ENCODE data around the gene LAMTOR1. TPM values are rescaled to one million over a fixed set of nuclear protein-coding genes. Genes with fewer than 3 reads are reported as not detected.

Gene LAMTOR1
- total RNA-seq, 1 experiment from 2014 or later: 96.3 TPM

DNA sequence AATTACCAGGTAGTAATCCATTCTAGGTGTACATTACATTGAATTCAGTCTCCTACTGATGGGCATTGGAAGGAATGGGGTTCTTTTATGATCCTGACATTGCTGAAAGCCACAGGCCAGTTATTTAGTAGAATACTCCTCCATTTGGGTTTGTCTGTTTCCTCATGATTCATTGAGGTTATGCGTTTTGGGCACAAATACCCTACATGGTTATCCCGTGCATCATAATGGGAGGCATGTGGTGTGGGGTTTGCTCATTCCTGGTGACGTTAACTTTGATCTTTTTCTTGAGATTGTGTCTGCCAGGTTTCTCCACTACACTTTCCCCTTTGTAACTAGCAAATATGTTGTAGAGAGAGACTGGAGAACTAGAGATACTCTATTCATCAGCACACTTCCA lies 38.0 kb upstream of the LAMTOR1 start:
- H3K4me1 Mint-ChIP-seq: peaks cover 3 to 5% of the 10 kb centered on the region in 2 experiments; a peak in 3 of 4 replicates
- Histone ChIP-seq H2BK20ac (ENCODE audit: low read depth, low read length, poor library complexity, severe bottlenecking) (no peak overlapping the region), H3K14ac (ENCODE audit: insufficient read depth, low read length) (no peak overlapping the region), H2BK15ac (ENCODE audit: low read depth, low read length) (no peak overlapping the region), H4K91ac (ENCODE audit: insufficient read length, low read depth, low read length) (no peak overlapping the region), H3K4me1 (ENCODE audit: insufficient read depth, low read length) (no peaks in the 10 kb centered on the region; the same call in none of the 2 replicates), H2BK120ac (ENCODE audit: low read depth, low read length, poor library complexity, severe bottlenecking) (no peak overlapping the region), H2AK5ac (ENCODE audit: insufficient read length, low read length) (no peak overlapping the region), H4K8ac (replicated peaks; ENCODE audit: insufficient read length, low read depth, low read length) (no peak overlapping the region), H3K79me2 (ENCODE audit: insufficient read depth, low read length) (no peaks in the 10 kb centered on the region), H3K18ac (ENCODE audit: insufficient read length, low read depth, low read length) (no peak overlapping the region), H3K9me3 (ENCODE audit: control insufficient read depth, low read depth, low read length) (no peaks in the 10 kb centered on the region), H2AFZ (ENCODE audit: low read length) (no peak overlapping the region), H3K23ac (ENCODE audit: insufficient read length, low read depth, low read length) (no peak overlapping the region), H3K56ac (ENCODE audit: insufficient read length, low read depth, low read length) (no peak overlapping the region), H4K5ac (ENCODE audit: insufficient read length, low read depth, low read length) (no peak overlapping the region), H3K79me1 (ENCODE audit: insufficient read depth, low read depth, low read length, poor library complexity, severe bottlenecking) (no peaks in the 10 kb centered on the region), H2BK12ac (ENCODE audit: insufficient read length, low read depth, low read length) (no peak overlapping the region), H3K4ac (ENCODE audit: low read depth, low read length) (no peak overlapping the region), H3K27ac (ENCODE audit: insufficient read length, low read depth, low read length) (no peak overlapping the region), H3K9ac (ENCODE audit: extremely low read depth, insufficient read length, low read length) (no peak overlapping the region), H4K20me1 (ENCODE audit: control insufficient read depth, insufficient read depth, insufficient read length) (no peaks in the 10 kb centered on the region), H3K23me2 (ENCODE audit: insufficient read length, low read depth, low read length, poor library complexity, severe bottlenecking) (no peaks in the 10 kb centered on the region), H3K27me3 (ENCODE audit: insufficient read depth, low read length) (no peaks in the 10 kb centered on the region), H3T11ph (ENCODE audit: low read length) (no peak overlapping the region), H2BK5ac (ENCODE audit: insufficient read length, low read length) (no peak overlapping the region), H3K4me2 (ENCODE audit: insufficient read depth, insufficient read length, low read length) (no peak overlapping the region)
- H3K9me3 Mint-ChIP-seq: no peaks in the 10 kb centered on the region; a peak in 1 of 5 replicates
- WGBS (ENCODE audit: extremely low coverage, insufficient read length, low lambda C conversion rate): no CpG with 5 or more reads among the region's 3 CpGs
- DNase-seq: no peak
- H3K4me3 Mint-ChIP-seq: no peak overlapping the region
- no peaks in the 10 kb centered on the region for H3K36me3 Mint-ChIP-seq (ENCODE audit: insufficient read depth in 1 of 3, low read depth in 3 of 3)
- TF ChIP-seq, protein P1, sequence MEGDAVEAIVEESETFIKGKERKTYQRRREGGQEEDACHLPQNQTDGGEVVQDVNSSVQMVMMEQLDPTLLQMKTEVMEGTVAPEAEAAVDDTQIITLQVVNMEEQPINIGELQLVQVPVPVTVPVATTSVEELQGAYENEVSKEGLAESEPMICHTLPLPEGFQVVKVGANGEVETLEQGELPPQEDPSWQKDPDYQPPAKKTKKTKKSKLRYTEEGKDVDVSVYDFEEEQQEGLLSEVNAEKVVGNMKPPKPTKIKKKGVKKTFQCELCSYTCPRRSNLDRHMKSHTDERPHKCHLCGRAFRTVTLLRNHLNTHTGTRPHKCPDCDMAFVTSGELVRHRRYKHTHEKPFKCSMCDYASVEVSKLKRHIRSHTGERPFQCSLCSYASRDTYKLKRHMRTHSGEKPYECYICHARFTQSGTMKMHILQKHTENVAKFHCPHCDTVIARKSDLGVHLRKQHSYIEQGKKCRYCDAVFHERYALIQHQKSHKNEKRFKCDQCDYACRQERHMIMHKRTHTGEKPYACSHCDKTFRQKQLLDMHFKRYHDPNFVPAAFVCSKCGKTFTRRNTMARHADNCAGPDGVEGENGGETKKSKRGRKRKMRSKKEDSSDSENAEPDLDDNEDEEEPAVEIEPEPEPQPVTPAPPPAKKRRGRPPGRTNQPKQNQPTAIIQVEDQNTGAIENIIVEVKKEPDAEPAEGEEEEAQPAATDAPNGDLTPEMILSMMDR (conservative IDR thresholded peaks at IDR 0.05): no peak
- peaks cover 13% of the 10 kb centered on the region for H3K27me3 Mint-ChIP-seq (ENCODE audit: low read depth)
- H3K27ac Mint-ChIP-seq: no peak overlapping the region

Data from H9 (cell line).